Amniotic epithelial cell (primary cell): ENCODE data around the gene NGB.

Experiments used
- DNase-seq: peaks from one replicate; pipeline ENCODE4 v3.0.0-alpha.2; 2010; ENCODE audit warnings: low read depth

NGB gene

DNA sequence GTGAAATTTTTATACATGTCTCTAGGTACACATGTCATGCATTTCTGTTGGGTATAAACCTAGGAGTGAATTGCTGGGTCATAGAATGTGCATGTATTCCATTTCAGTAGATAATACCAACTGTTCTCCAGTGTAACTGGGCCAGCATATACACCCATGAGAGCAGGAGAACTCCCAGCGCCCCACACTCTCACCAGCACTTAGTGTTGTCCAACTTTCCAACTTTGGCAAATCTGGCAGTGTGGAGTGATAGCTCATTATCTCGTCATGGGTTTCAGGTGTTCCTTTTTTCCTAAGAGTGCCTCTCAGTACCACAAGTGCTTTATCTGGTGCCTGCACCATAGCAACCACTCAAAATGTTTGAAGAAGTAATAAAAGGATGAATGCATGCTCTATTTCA lies 40.1 kb downstream of the NGB start:
- DNase-seq: no peak

- DNase-seq: no peak
Observed at GRCh38 chr14:77228056-77228455, 43.0 kb downstream of the NGB start.

GRCh38 chr14:77225892-77226557 lies 45.0 kb downstream of the NGB start:
- DNase-seq: no peak

DNA sequence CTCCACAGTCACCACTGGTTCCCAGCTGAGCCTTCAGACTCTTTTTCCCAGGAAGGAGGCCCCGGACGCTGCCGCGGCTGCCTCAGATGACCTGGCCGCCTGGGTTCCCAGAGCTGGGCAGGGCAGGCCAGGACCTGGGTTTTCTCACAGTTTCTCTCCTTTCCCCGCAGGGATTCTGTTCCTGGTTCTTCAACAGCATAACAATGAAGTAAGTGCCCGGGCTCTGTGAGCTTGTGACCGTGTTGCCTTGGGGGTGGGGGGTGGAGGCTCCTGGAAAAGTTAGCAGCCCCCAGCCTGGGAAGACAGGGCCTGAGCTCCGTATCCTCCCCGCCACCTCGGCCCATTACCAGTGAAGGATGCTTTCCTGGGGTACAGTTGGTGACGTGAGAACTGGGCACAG lies 45.8 kb downstream of the NGB start:
- DNase-seq: no peak

GRCh38 chr14:77224212-77224611 lies 46.8 kb downstream of the NGB start:
- DNase-seq: no peak

- DNase-seq: no peak
Observed at GRCh38 chr14:77222546-77223225, 48.3 kb downstream of the NGB start.

DNA sequence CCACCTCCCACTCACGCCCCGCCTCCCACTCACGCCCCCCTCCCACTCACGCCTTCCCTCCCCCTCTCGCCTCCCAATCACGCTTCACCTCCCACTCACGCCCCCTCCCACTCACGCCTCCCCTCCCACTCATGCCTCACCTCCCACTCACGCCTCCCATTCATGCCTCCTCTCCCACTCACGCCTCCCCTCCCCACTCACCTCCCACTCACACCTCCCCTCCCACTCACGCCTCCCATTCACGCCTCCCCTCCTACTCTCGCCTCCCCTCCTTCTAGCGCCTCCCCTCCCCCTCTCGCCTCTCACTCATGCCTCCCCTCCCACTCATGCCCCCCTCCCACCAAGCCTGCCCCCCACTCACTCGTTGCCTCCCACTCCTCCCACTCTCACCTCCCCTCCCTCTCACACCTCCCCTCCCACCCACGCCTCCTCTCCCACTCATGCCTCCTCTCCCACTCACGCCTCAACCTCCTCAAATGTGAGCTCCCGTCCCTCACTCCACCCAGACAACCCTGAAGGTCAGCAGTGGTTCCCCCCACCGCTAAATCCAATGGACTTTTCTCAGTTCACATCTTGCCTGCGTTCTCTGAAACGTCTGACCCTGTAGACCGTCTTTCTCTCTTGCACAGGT lies 49.6 kb downstream of the NGB start:
- no peak for DNase-seq

GRCh38 chr14:77220246-77221017 lies 50.6 kb downstream of the NGB start:
- no peak for DNase-seq

GRCh38 chr14:77219591-77219990 lies 51.4 kb downstream of the NGB start:
- DNase-seq: no peak

DNA sequence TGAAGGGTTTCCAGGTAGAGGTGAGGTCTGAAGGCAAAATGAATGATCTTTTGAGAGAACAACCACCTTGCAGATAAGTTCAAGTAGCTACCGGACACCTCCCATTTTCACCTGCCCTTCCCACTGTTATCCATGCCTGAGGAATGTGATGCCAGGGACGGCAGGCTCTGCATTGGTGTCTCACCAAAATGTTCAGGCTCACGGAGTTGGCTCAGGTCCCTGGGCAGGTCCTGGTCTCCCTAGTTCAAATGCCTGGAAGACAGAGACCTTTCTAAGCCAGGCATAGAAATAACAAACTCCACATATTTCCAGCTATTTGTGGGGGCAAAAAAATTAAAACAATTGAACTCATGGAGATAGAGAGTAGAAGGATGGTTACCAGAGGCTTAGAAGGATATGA lies 53.5 kb downstream of the NGB start:
- DNase-seq: no peak
